Measurements from ENCODE around the gene PIKFYVE.
"Not testable (repeated sequence)": the region's sequence is repeated elsewhere in the genome, so short reads cannot be mapped to it uniquely, and the experiment has no call there.

PIKFYVE gene

DNA sequence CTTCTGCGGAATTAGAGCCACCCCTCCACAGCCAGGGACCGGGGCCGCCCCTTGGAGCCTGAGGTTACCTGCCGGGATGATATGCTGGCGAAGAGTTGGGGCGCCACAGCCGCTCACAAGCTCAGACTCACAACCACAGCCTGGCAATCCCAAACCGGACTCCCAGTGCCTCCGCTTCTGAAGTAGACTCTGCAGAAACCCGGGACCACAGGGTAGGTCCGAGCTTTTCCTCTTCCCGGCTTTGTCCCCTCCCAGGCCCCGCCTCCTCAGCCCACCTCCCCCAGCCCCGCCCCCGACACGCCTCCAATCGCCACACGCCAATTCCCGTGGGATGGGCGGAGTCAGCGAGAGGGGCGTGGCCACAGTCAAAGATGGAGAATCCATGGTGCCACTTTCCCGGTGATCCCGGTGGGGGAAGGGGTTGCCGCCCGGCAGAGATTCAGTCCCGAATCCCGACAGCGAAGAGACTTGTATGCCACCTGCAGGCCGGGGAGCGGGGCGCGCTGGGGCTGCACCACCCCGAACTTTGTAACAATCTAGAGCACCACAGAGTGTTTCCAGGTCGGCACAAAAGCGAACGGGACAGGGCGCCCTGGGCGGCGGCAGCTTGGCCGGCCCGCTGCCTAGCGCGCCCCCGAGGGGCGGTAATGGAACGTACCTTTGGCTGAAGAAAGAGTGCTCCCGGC, 11.0 kb upstream of the PIKFYVE start, which contains the start of gene IDH1:
Gene IDH1 (minus strand): TSS at position 201 of the 686 bp plus-strand sequence. CDS start 3,520 bp downstream, outside the sequence.
- Histone ChIP-seq H2BK120ac (ENCODE audit: insufficient read depth, low read length, poor library complexity) (peak within 1 kb of the TSS; percentile 73), H3K79me2 (ENCODE audit: control insufficient read depth, insufficient read depth, low read length, poor library complexity) (no peaks in the 10 kb centered on the region), H4K12ac (ENCODE audit: low read depth, low read length) (no peak within 1 kb of the TSS), H2BK12ac (ENCODE audit: low read length) (no peak within 1 kb of the TSS), H3K4me3 (ENCODE audit: low read depth, low read length) (peak within 1 kb of the TSS; percentile 94), H3K18ac (ENCODE audit: low read length) (peak within 1 kb of the TSS; percentile 51), H2BK5ac (ENCODE audit: low read depth, low read length, poor library complexity) (peak within 1 kb of the TSS; percentile 42), H3K36me3 (ENCODE audit: control insufficient read depth in 1 of 2, insufficient read depth in 2 of 2, low read length in 2 of 2) (peaks cover 3 to 4% of the 10 kb centered on the region in 2 experiments), H3K9me3 (ENCODE audit: insufficient read depth, low read depth, low read length) (no peaks in the 10 kb centered on the region), H4K8ac (ENCODE audit: low read depth, low read length) (peak within 1 kb of the TSS; percentile 64), H3K4ac (ENCODE audit: low read depth, low read length) (no peak within 1 kb of the TSS), H3K4me2 (ENCODE audit: low read length) (peak within 1 kb of the TSS; percentile 68), H2AFZ (ENCODE audit: insufficient read depth, low read length, poor library complexity) (peak within 1 kb of the TSS; percentile 82), H3K79me1 (ENCODE audit: low read length) (peaks cover 9% of the 10 kb centered on the region), H3K4me1 (ENCODE audit: control insufficient read depth in 1 of 2, insufficient read depth in 2 of 2, low read length in 2 of 2) (peaks cover 0 to 2% of the 10 kb centered on the region in 2 experiments), H4K91ac (ENCODE audit: low read depth, low read length) (peak within 1 kb of the TSS; percentile 65), H2AK5ac (ENCODE audit: low read length) (no peak within 1 kb of the TSS), H3K27ac (ENCODE audit: low read depth, low read length) (peak within 1 kb of the TSS; percentile 82), H3K27me3 (ENCODE audit: insufficient read depth, low read length) (no peaks in the 10 kb centered on the region), H3K9ac (ENCODE audit: low read length) (peak within 1 kb of the TSS; percentile 94), H3K23ac (ENCODE audit: low read length) (no peak within 1 kb of the TSS), H3K14ac (ENCODE audit: low read length) (peak within 1 kb of the TSS; percentile 46)
- peak; percentile 91 to 98 for DNase-seq
- WGBS (ENCODE audit: extremely low coverage, insufficient coverage, insufficient read length), result no CpG with 5 or more reads among the region's 48 CpGs

DNA sequence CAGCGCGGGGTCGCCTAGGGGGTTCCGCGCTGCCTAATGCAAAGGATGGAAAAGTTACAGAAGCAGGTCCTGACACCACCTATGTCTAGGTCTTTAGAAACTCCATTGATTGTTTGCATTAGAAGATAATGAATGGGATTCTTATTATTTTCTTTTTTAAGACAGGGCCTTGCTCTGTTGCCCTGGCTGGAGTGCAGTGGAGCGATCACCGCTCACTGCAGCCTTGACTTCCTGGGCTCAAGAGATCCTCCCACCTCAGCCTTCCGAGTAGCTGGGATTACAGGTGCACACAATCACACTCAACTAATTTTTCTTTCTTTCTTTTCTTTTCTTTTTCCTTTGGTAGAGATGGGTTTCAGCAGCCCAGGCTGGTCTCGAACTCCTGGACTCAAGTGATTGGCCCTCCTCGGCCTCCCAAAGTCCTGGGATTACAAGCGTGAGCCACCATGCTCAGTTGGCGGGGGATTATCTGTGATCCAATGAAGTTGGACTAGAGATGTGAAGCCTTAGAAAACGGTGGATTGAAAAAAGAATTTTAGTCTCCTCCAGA, 10.4 kb upstream of the PIKFYVE start:
- no CpG with 5 or more reads among the region's 13 CpGs for WGBS (ENCODE audit: extremely low coverage, insufficient coverage, insufficient read length)
- peak overlapping the region; percentile 82 for H2AFZ ChIP-seq (ENCODE audit: insufficient read depth, low read length, poor library complexity)

DNA sequence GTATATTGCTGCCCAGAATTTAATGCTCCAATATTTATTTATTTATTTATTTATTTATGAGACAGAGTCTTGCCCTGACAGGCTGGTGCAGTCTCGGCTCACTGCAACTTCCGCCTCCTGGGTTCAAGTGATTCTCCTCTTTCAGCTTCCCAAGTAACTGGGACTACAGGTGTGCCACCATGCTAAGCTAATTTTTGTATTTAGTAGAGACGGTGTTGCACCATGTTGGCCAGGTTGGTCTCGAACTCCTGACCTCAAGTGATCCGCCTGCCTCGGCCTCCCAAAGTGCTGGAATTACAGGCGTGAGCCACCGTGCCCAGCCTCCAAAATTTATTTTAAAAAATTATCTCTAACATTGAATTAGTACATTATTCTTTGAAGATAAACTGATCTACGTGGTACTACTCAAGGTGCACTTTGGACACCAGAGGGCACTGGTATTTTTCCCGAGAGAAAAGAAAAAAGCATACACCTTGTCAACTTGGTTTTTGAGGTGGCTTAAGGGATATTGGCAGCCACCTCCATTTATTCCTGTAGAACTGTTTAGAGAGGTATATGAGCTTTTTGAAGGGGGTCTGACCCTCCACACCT, 9.8 kb upstream of the PIKFYVE start:
- Histone ChIP-seq H4K8ac (ENCODE audit: low read depth, low read length) (no peak overlapping the region), H2BK120ac (ENCODE audit: insufficient read depth, low read length, poor library complexity) (no peak overlapping the region), H2AK5ac (ENCODE audit: low read length) (no peak overlapping the region), H3K36me3 (ENCODE audit: control insufficient read depth in 1 of 2, insufficient read depth in 2 of 2, low read length in 2 of 2) (peaks cover under 1 to 2% of the 10 kb centered on the region in 2 experiments), H3K27me3 (ENCODE audit: insufficient read depth, low read length) (no peaks in the 10 kb centered on the region), H3K79me1 (ENCODE audit: low read length) (peaks cover 9% of the 10 kb centered on the region), H3K27ac (ENCODE audit: low read depth, low read length) (no peak overlapping the region), H3K79me2 (ENCODE audit: control insufficient read depth, insufficient read depth, low read length, poor library complexity) (no peaks in the 10 kb centered on the region), H2BK12ac (ENCODE audit: low read length) (no peak overlapping the region), H3K4me1 (ENCODE audit: control insufficient read depth in 1 of 2, insufficient read depth in 2 of 2, low read length in 2 of 2) (peaks cover 0 to 2% of the 10 kb centered on the region in 2 experiments), H3K4me3 (ENCODE audit: low read depth, low read length) (no peak overlapping the region), H2AFZ (ENCODE audit: insufficient read depth, low read length, poor library complexity) (no peak overlapping the region), H3K23ac (ENCODE audit: low read length) (no peak overlapping the region), H3K14ac (ENCODE audit: low read length) (no peak overlapping the region), H3K4me2 (ENCODE audit: low read length) (no peak overlapping the region), H3K4ac (ENCODE audit: low read depth, low read length) (no peak overlapping the region), H3K18ac (ENCODE audit: low read length) (no peak overlapping the region), H3K9me3 (ENCODE audit: insufficient read depth, low read depth, low read length) (no peaks in the 10 kb centered on the region), H4K91ac (ENCODE audit: low read depth, low read length) (no peak overlapping the region), H4K12ac (ENCODE audit: low read depth, low read length) (no peak overlapping the region), H3K9ac (ENCODE audit: low read length) (no peak overlapping the region), H2BK5ac (ENCODE audit: low read depth, low read length, poor library complexity) (no peak overlapping the region)
- WGBS (ENCODE audit: extremely low coverage, insufficient coverage, insufficient read length), result no CpG with 5 or more reads among the region's 10 CpGs
- peak in 1 of 2 donors; percentile 25 for DNase-seq

More for the DNA sequence above, 10.4 kb upstream of the PIKFYVE start:
- peak overlapping the region; percentile 68 for H3K4me2 ChIP-seq (ENCODE audit: low read length)
- H3K79me2 ChIP-seq (ENCODE audit: control insufficient read depth, insufficient read depth, low read length, poor library complexity), result no peaks in the 10 kb centered on the region
- H3K9ac ChIP-seq (ENCODE audit: low read length), result no peak overlapping the region
- no peaks in the 10 kb centered on the region for H3K9me3 ChIP-seq (ENCODE audit: insufficient read depth, low read depth, low read length)
- H3K79me1 ChIP-seq (ENCODE audit: low read length), result peaks cover 9% of the 10 kb centered on the region
- no peak overlapping the region for H2BK5ac ChIP-seq (ENCODE audit: low read depth, low read length, poor library complexity)
- no peak overlapping the region for H3K4ac ChIP-seq (ENCODE audit: low read depth, low read length)
- DNase-seq, result no peak
- H3K4me3 ChIP-seq (ENCODE audit: low read depth, low read length), result peak overlapping the region; percentile 91
- H3K27ac ChIP-seq (ENCODE audit: low read depth, low read length), result peak overlapping the region; percentile 82
- peaks cover 3 to 4% of the 10 kb centered on the region in 2 experiments for H3K36me3 ChIP-seq (ENCODE audit: control insufficient read depth in 1 of 2, insufficient read depth in 2 of 2, low read length in 2 of 2)
- H2BK12ac ChIP-seq (ENCODE audit: low read length), result no peak overlapping the region
- H2AK5ac ChIP-seq (ENCODE audit: low read length), result no peak overlapping the region
- H2BK120ac ChIP-seq (ENCODE audit: insufficient read depth, low read length, poor library complexity), result peak overlapping the region; percentile 73
- peak overlapping the region; percentile 56 for H4K8ac ChIP-seq (ENCODE audit: low read depth, low read length)
- H4K12ac ChIP-seq (ENCODE audit: low read depth, low read length), result no peak overlapping the region
- H3K4me1 ChIP-seq (ENCODE audit: control insufficient read depth in 1 of 2, insufficient read depth in 2 of 2, low read length in 2 of 2), result peaks cover 0 to 2% of the 10 kb centered on the region in 2 experiments
- no peaks in the 10 kb centered on the region for H3K27me3 ChIP-seq (ENCODE audit: insufficient read depth, low read length)
- H3K23ac ChIP-seq (ENCODE audit: low read length), result no peak overlapping the region
- H3K18ac ChIP-seq (ENCODE audit: low read length), result no peak overlapping the region
- H3K14ac ChIP-seq (ENCODE audit: low read length), result no peak overlapping the region
- H4K91ac ChIP-seq (ENCODE audit: low read depth, low read length), result no peak overlapping the region

DNA sequence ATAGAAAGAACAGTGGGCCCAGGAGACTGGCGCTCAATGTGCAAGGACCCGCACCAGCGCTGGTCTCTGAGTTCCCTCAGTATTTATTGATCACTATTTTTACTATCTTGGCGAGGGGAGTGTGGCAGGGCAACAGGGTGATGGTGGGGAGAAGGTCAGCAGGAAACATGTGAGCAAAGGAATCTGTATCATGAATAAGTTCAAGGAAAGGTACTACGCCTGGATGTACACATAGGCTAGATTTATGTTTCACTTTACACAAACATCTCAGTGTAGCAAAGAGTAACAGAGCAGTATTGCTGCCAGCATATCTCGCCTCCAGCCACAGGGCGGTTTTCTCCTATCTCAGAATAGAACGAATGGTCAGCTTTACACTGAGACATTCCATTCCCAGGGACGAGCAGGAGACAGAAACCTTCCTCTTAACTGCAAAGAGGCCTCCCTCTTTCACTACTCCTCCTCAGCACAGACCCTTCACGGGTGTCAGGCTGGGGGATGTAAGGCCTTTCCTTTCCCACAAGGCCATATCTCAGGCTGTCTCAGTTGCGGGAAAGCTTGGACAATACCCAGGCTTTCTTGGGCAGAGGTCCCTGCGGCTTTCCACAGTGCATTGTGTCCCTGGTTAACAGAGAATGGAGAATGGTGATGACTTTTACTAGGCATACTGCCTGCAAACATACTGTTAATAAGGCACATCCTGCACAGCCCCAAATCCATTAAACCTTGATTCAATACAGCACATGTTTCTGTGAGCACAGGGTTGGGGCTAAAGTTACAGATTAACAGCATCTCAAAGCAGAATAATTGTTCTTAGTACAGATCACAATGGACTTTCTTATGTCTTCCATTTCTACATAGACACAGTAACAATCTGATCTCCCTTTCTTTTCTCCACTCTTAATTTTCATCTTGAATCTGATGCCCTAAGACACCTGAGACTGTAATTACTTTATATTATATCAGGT, 8.9 kb upstream of the PIKFYVE start:
- not testable (repeated sequence) for H3K18ac ChIP-seq (ENCODE audit: low read length); H3K36me3 ChIP-seq (ENCODE audit: control insufficient read depth in 1 of 2, insufficient read depth in 2 of 2, low read length in 2 of 2); H3K27me3 ChIP-seq (ENCODE audit: insufficient read depth, low read length); H3K14ac ChIP-seq (ENCODE audit: low read length); H3K79me1 ChIP-seq (ENCODE audit: low read length); H3K4me3 ChIP-seq (ENCODE audit: low read depth, low read length); H3K4me2 ChIP-seq (ENCODE audit: low read length); H2BK5ac ChIP-seq (ENCODE audit: low read depth, low read length, poor library complexity); H3K79me2 ChIP-seq (ENCODE audit: control insufficient read depth, insufficient read depth, low read length, poor library complexity); H3K9me3 ChIP-seq (ENCODE audit: insufficient read depth, low read depth, low read length); H3K23ac ChIP-seq (ENCODE audit: low read length); H2BK12ac ChIP-seq (ENCODE audit: low read length); H3K4me1 ChIP-seq (ENCODE audit: control insufficient read depth in 1 of 2, insufficient read depth in 2 of 2, low read length in 2 of 2); H3K27ac ChIP-seq (ENCODE audit: low read depth, low read length); H4K12ac ChIP-seq (ENCODE audit: low read depth, low read length); H4K8ac ChIP-seq (ENCODE audit: low read depth, low read length); H4K91ac ChIP-seq (ENCODE audit: low read depth, low read length); H3K9ac ChIP-seq (ENCODE audit: low read length); H3K4ac ChIP-seq (ENCODE audit: low read depth, low read length); H2AK5ac ChIP-seq (ENCODE audit: low read length); DNase-seq; H2AFZ ChIP-seq (ENCODE audit: insufficient read depth, low read length, poor library complexity); H2BK120ac ChIP-seq (ENCODE audit: insufficient read depth, low read length, poor library complexity)
- WGBS (ENCODE audit: extremely low coverage, insufficient coverage, insufficient read length), result no CpG with 5 or more reads among the region's 12 CpGs
